ENCODE data around the gene KCNIP2.
A peak's percentile ranks its signal among the peaks of the same experiment; 100 is the strongest.
"Not testable (repeated sequence)": the region's sequence is repeated elsewhere in the genome, so short reads cannot be mapped to it uniquely, and the experiment has no call there.

The KCNIP2 gene

GRCh38 chr10:101827919-101828600 is 15.5 kb downstream of the KCNIP2 start:
- no peak for DNase-seq

DNA sequence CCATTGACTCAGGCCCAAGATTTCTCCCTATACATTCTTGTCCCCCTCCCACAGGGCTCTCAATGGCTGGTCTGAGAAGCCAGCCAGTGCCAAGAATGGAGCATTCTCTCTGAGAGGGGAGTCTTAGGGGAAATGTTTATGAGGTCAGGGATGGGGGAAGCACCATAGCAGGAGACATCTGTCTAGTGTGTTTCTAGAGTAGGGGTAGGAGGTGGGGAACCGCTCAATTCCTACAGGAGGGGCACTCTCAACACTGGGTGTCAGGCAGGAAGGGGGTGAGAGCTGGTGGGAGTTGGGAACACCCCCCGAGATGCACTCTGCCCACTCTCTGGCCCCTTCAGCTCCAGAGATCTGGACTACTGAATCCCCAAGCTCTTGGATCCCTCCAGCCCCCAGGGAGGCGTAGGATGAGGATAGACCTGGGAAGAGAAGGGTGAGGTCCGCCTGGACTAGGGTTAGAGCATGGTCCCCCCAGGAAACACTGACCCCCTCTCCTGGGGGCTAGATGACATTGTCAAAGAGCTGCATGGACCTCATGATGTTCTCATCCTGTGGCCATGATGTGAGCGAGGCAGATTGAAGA is 16.7 kb downstream of the KCNIP2 start:
- DNase-seq, result no peak

DNA sequence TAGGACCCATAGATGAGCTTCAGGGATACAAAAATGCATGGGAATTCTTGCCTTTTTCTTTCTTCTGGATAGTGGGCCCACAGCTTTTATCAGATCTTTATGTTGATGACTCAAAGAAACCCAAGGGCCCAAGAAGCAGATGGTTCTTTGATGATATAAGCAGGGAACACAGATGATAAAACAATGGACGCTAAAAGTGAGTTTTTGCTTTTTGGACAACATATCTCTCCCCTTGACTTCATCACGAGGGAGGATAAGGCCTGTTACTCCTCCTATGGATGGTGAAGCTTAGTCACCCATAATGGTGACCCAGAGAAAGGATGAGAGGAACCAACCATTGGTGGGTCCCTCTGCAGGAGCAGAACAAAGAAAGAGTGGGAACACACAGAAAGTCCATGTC is 18.9 kb downstream of the KCNIP2 start:
- no peak for DNase-seq

DNA sequence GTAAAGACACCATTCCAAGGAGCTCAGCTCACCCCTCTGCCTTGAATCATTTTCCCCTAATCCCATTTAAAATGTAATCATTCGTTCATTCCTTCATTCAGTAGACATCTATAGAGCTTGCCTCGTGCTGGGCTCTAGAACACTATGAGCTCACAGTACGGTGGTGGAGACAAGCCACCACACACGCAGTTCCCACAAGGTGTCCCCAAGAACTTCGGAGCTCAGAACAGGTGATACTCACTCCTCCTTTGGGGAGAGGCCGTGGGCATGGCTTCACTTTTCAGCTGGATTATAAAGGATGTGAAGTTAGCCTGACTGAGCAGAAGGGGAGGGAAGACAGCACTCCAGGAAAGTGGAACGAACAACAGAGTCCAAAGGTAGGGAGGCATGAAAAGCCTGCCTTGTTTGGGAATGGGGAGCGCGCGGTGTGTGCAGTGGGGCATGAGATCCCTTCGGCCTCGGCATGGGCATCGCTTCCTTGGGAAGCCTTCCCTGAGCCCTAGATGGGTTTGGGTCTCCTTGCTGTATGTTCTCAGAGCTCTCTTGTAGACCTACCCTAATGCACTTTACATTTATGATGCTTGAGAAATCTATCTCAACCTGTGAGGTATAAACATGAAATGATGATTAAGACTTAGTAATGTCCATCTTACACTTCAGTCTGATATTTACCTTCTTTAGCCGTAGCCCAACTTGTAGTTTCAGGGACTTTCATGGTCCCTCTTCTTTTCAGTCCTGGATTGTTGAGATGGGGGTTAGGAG is 24.5 kb downstream of the KCNIP2 start:
- no peak for DNase-seq

DNA sequence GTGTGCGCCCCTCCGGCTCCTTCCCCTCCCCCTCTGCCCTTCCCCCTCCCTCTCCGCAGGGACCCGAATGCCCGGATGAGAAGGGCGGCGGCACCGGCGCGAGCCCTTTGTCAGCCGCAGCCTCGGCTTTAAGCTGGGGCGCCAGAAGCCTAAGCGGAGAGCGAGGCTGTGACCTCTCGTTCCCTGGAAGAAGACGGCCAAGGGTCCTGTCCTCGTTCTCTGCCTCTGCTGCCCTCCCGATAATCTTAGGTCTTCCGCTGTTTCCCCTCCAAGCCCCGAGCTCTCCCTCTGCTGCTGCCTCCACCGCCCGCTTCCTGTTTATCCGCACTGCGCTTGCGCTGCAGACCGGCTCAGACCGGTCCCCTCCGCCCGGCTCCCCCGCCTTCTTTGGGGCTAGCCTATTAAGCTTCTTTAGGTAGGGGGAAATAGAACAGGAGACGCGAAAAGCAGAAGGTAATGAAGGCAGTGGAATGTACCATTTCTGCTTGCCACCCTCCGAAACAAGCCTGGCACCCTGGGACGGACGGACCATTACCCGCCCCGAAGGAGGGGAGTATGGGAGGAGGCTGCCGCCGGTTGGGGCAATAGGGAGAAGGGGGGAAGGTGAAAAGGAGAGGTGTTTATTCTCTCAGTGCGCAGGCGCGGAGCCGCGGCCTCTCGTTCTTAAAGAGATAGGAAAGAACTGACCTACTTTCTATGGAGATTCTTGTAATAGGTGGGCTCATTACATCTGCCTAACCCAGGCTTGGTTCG is 25.3 kb downstream of the KCNIP2 start, which contains the start of gene OGA:
Gene OGA (minus strand): TSS at position 326 of the 753 bp plus-strand sequence. CDS start 422 bp downstream, outside the sequence.
- DNase-seq, result peak; percentile 99

DNA sequence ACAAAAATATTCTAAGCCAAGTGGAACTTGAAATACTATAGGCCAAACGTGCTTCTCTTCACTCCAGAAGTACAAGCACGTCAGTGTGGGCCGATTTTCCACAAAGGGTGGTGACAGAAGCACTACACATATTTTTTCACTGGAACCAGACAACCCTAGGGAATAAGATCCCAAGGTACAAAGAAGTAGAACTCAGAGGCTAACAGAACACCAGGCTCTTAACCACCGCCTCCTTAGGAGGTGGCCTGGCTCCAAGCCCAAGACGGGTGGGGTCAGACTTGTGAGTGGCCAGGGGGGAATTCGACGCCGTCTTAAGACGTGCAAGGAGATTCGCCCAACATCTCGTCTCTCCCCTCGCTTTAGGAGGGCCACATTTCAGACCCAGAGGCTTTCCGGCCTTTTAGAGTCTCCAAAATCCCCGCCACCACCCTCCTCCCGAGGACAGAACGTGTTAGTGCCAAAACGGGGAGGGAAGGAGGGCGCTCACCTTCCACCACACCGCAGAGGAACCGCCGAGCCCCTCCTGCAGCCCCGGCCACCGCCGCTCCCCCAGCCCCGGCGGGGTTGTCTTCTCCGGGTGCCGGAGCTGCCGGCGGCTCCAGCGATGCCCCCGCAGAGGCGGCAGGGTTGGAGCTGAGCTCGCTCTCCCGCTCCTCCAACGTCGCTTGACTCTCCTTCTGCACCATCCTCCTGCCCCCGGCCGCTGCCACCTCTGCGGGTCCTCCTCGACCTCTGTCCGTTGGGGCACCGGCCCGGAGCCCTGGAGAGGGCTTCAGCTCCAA is 26.1 kb downstream of the KCNIP2 start:
- DNase-seq, result peak; percentile 89

GRCh38 chr10:101816913-101817336 is 26.7 kb downstream of the KCNIP2 start:
- no peak for DNase-seq

DNA sequence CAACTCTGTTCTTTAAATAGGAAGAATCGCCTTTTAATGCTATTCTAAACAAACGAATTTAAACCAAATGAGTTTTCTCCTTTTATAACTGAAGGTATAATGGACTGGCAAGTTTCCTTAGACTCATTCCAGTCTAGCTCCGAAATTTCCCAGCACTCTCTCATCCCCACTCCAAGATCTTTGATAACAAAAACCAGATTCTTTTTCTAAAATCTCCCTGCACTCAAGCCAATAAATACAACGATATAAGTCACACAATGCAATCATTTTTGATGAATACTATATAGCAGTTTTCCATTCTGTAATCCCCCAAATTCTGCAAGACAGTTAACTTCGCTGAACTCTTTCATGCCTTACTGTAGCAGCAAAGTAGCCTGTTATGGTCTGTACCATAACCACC is 27.2 kb downstream of the KCNIP2 start:
- no peak for DNase-seq

DNA sequence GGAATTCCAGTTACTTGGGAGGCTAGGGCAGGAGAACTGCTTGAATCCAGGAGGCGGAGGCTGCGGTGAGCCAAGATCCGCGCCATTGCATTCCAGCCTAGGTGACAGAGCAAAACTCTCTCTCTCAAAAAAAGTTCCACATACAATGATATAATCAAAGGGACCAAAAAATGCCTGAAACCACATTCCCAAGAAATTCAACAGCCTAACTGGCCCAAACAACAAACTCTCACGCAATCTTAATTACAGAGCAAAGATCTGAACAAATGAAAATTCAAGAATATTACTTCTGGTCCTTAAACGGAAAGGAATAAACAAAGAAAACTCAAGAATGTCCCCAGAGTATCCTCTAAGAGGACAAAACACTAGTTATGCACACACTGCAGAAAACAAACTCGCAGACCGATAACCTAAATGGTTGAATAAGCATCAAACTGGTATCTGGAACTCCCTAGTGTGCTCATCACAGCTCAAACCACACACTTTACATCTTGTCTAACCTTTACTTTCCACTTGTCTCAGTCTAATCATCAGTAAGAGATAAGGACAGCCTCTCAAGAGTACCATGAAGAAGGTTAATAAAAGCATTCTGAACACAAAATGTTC is 29.0 kb downstream of the KCNIP2 start:
- DNase-seq, result no peak

- no peak for DNase-seq
Observed at GRCh38 chr10:101812606-101813005, 31.0 kb downstream of the KCNIP2 start.

- no peak for DNase-seq
Observed at GRCh38 chr10:101807158-101807557, 36.4 kb downstream of the KCNIP2 start.

GRCh38 chr10:101803511-101803910 is 40.1 kb downstream of the KCNIP2 start:
- DNase-seq, result no peak

- no peak for DNase-seq
Observed at GRCh38 chr10:101797403-101798059, 46.1 kb downstream of the KCNIP2 start.

DNA sequence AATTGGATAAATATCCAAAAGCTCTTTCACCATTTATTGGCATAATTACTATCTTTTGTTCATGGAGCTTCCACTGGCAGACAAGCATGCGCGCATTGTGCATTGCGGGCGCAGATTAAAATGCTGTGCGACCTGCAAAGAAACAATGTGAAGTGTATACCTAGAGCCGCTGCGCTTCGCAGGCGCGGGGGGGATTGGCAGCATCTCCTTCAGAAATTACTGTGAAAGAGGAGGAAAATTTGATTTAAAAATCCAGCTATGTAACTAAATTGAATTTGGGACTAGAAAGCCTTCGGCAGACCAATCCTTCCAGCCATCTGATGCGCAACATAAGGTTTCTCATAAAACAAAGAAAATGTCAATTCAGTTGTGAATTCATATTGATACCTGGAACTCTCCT is 50.1 kb downstream of the KCNIP2 start:
- DNase-seq, result no peak

DNA sequence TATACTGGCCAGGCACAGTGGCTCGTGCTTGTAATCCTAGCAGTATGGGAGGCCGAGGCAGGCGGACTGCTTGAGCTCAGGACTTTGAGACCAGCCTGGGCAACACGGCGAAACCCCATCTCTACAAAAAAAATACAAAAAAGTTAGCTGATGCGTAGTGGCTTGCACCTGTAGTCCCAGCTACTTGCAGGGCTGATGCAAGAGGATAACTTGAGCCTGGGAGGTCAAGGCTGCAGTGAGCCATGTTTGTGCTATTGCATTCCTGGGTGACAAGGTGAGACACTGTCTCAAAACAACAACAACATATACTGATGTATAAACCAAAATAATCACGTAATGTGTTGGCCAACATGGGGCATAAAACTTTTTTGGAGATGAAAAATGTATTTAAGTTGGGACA is 53.9 kb downstream of the KCNIP2 start:
- no peak for DNase-seq

GRCh38 chr10:101789231-101789630 is 54.4 kb downstream of the KCNIP2 start:
- not testable (repeated sequence) for DNase-seq

DNA sequence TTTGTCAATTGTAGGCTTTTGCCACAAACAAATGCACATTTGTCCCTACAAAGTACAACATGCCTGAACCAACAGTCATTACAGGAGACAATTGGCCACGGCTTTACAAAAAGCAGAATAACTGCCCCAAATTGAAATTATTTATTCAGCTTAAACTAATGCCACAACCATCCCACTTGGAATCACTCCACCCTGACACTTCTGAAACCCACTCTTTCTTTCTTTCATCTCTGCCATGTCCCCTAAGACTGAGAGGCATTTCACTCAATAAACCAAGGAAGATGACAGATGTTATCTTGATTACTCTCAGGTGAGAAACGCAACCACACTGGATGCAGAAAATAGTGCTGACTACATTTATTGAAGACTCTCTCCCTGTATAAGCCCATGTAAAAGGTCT is 57.8 kb downstream of the KCNIP2 start:
- DNase-seq, result no peak

- DNase-seq, result no peak
Observed at GRCh38 chr10:101784558-101784957, 59.0 kb downstream of the KCNIP2 start.

GRCh38 chr10:101783736-101784118 is 59.9 kb downstream of the KCNIP2 start:
- no peak for DNase-seq

GRCh38 chr10:101782811-101783735 is 60.5 kb downstream of the KCNIP2 start, which contains the start of gene NPM3:
TSS of gene NPM3 (minus strand) at chr10:101783446. CDS start at chr10:101783390, 56 bp downstream.
- peak; percentile 64 for DNase-seq

Data from NCI-H226 (cell line).